ENCODE measurements around the gene CYP19A1.
A peak's percentile ranks its signal among the peaks of the same experiment; 100 is the strongest.
"Not testable (repeated sequence)": the region's sequence is repeated elsewhere in the genome, so short reads cannot be mapped to it uniquely, and the experiment has no call there.

The CYP19A1 gene

GRCh38 chr15:51201581-51201980, 136.8 kb downstream of the CYP19A1 start:
- DNase-seq = no peak

GRCh38 chr15:51200792-51201191, 137.6 kb downstream of the CYP19A1 start:
- DNase-seq = no peak

- no peak for DNase-seq
Observed at GRCh38 chr15:51199541-51199940, 138.9 kb downstream of the CYP19A1 start.

- no peak for DNase-seq
Observed at GRCh38 chr15:51198701-51199232, 139.6 kb downstream of the CYP19A1 start.

- no peak for DNase-seq
Observed at GRCh38 chr15:51195459-51195858, 142.9 kb downstream of the CYP19A1 start.

GRCh38 chr15:51193979-51194378, 144.4 kb downstream of the CYP19A1 start:
- DNase-seq = no peak

- no peak for DNase-seq
Observed at GRCh38 chr15:51193526-51193925, 144.9 kb downstream of the CYP19A1 start.

DNA sequence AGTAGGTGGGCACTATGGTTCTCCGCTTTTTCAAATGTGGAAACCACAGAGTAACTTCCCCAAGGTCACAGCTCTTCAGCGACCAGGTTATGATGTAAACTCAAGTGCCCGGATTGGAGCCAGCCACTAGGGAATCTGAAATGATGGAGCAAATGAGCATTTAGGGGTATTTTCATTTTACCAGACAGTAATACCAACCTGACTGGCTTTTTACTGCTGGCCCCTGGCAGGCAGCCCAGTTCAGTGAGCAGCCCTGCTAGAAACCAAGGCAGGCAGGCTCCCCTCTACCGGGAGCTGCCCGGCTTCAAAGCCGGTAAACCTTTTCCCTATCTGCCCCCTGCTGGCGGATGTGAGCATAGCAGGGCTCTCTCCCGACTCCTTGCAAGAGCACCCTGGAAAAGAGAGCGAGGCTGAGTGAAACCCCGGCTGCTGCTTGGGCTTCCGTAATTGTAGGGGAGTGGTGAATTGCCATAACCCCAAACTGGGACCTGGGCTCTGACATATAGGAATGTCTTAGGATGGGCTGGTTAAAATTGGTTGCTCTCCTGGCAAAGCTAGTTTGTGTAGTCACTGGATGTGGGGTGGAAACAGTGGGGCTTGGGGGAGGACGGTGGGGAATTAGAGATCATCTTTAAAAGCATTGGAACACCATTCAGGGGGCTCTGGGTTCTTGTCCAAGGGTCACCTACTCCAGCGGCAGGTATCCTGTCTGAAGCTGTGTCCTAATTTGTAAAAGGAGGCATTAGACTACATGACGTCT, 145.7 kb downstream of the CYP19A1 start:
- peak; percentile 40 to 86 for DNase-seq

DNA sequence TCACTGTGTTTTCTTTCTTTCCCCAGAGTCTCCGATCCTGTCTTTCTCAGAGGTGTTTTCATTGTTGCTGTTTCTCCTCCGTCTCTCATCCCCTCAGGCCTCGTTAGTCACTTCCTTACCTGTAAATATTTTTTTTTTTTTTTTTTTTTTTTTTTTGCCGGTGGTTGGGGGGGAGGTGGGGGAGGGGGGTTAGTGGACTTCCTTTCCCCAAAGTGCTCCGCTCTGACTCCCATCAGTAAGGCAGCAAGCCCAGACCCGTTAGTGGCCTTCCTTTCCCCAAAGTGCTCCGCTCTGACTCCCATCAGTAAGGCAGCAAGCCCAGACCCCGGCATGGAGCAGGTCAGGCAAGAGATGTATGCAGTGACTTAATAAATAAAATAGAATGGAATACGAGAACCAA, 146.6 kb downstream of the CYP19A1 start:
- DNase-seq = no peak

- DNase-seq = no peak
Observed at GRCh38 chr15:51191072-51191670, 147.2 kb downstream of the CYP19A1 start.

DNA sequence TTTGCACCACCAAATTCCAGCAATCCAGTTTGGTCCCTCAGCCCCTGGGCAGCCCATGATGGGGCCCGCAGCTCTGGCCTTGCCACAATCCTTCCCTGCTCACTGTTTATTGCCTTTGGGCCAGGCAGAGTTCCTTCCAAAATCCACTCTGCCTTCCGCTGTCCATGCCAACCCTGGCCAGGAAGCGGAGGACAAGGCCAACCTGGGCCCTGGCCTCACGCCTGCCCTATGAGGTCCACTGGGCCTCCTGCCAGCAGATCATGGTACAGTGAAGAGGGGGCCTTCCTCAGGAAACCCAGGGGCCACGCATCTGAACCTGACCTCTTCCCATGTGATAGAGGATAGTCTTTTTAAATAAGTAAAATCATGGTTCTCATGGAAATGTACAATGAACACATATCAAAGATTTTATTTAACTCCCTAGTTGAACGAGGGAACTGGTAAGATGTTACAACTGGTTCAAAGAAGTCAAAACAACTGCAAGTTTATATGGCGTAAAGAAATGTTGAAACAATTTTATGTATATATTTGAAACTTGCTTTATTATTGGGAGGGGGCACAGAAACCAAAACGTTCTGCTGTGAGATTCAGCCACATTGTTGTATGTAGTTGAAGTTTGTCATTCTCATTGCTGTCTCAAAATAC, 147.8 kb downstream of the CYP19A1 start:
- DNase-seq = no peak

DNA sequence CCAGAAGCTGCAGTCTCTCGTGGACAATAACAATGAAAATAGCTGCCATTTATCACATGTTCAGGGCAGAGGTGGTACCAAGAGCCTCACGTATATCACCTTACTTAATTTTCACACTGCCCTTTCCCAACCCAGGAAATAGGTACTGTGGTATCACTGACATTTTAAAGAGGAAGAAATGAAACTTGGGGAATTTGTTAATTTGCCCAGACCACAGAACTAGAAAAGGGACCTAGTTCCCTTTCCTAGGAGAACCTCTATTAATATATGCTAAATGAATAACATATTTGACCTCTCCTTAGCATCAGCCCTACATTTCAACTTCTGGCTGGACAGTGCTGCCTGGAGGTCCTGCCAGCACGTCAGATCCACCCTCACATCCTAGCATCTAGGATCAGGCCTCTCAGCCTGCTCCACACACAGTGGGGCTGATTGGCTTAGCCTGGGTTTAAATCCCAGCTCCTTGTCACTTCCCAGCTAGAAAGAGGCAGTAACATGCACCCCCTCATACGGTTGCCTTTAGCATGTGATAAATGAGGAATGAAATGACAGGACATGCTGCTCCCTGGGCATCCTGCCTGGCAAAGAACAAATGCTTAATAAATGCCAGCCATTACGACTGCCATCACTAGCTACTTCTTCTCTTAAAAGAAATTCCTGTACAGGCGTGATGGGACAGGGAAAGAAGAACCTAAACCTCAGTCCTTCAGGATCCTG, 148.6 kb downstream of the CYP19A1 start:
- DNase-seq = peak in 1 of 2 experiments; percentile 28

DNA sequence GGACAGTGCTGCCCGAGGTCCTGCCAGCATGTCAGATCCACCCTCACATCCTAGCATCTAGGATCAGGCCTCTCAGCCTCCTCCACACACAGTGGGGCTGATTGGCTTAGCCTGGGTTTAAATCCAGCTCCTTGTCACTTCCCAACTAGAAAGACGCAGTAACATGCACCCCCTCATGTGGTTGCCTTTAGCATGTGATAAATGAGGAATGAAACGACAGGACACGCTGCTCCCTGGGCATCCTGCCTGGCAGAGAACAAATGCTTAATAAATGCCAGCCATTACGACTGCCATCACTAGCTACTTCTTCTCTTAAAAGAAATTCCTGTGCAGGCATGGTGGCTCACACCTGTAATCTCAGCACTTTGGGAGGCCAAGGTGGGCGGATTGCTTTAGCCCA, 149.6 kb downstream of the CYP19A1 start:
- DNase-seq = not testable (repeated sequence)

- DNase-seq = peak in 1 of 2 experiments; percentile 45
Observed at GRCh38 chr15:51186891-51187290, 151.5 kb downstream of the CYP19A1 start.

GRCh38 chr15:51186181-51186705, 152.2 kb downstream of the CYP19A1 start:
- peak; percentile 8 to 51 for DNase-seq

DNA sequence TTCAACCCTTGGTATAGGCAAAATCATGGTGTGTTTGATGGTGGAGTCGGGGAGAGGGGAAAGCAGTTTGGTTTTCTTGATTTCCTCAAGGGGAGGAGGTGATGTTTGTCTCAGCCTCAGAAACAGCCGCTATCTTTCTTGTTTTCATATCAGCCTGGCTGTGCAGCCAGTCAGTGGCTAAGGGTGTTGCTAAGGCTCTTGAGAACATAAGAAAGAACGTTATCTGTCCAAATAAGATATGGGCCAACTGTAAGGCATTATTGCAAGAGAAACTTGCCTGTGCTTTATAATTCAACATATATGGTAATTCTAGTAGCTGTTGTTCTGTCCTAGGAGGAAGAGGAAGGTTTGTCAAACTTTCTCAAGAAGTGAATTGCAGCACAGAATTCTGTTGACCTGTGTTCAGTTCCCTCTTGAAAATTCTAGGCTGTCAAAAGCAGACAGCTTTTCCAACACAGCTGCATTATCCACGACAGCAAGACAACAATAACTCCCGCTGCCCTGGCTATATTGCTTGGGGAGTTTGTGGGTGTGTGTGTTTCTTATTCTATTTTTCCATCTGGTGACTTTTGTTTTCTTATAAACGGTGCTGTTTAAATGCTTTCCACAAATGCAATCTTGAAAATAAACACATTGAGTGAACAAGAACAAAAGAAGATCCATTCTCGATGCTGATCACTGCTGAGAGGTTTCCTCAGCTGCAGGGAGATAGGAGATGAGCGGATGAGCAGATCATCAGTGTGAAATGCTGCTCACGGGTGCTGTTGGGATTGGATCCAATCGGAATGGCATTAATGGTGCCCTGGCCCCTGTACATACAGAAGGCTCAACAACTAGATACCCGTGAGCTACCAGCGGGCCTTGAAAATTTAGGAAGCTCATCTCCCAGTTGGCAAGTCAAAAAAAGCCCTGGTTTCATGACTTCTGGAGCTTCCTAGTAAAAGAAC, 152.9 kb downstream of the CYP19A1 start:
- peak in 1 of 2 experiments; percentile 26 for DNase-seq

GRCh38 chr15:51184627-51185026, 153.8 kb downstream of the CYP19A1 start:
- no peak for DNase-seq

DNA sequence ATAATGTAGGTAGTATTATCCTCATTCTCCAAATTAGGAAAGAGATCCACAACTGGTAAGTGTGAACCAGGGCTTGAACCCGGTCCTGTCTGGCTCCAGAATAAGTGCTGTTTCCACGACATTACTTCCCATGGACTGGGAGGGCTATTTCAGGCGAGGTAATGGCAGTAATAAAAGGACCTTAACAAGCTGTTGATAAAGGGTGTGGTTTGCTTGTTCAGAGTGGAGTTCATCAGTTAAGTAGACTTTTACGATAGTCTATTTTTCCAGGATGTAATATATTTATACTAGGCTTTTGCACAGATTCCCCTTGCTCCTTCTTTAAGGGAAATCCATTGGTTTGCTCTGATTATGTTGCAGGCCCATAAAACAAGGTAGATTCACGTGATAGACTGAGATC, 155.3 kb downstream of the CYP19A1 start:
- DNase-seq = no peak

DNA sequence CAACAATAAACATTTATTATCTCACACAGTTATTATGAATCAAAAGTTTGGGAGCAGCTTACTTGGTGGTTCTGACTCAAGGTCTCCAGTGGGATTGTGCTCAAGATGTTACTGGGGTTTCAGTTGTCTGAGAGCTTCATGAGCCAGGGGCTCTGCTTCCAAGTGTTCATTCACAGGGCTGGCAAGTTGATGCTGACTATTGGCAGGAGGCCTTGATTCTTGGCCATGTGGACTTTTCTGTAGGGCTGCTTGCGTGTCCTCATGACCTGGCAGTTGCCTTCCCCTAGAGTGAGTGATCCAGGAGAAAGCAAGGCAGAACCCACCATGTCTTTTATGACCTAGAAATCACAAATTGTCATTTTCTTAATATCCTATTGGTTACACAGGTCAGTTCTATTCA, 156.5 kb downstream of the CYP19A1 start:
- peak; percentile 37 to 78 for DNase-seq

- peak; percentile 23 to 73 for DNase-seq
Observed at GRCh38 chr15:51181221-51181620, 157.2 kb downstream of the CYP19A1 start.

DNA sequence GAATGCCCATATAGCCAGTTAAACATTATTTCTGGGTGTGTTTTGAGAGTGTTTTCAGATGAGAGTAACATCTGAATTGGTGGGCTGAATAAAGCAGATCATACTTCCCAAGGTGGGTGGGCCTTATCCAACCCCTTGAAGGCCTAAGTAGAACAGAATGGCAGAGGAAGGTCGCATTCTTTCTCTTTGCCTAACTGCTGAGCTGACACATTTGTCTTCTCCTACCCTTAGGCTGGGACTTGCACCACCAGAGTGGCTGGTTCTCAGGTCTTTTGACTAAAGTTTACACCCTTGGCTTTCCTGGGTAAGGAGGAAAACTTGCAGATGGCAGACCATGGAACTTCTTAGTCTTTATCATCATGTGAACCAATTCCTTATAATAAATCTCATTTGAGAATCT, 157.9 kb downstream of the CYP19A1 start:
- no peak for DNase-seq

GRCh38 chr15:51180011-51180410, 158.4 kb downstream of the CYP19A1 start:
- no peak for DNase-seq
